HepG2 (cell line): ENCODE results near the gene SEC14L1.

Experiments used
- EZH2 ChIP-seq: conservative IDR thresholded peaks from 2 replicates; pipeline ENCODE4 v1.6.1; 2012; ENCODE audit warnings: mild to moderate bottlenecking, low read depth, low read length, moderate library complexity
- POLR2AphosphoS5 ChIP-seq: IDR thresholded peaks from 2 replicates; pipeline ENCODE4 v1.6.1; 2012; ENCODE audit warnings: low read depth, low read length
- RAD51 ChIP-seq: fragments of 450-650 bp; IDR thresholded peaks from 2 replicates; pipeline ENCODE4 v1.6.1; 2016; ENCODE audit warnings: borderline replicate concordance
- ZFP37 ChIP-seq: sonication (generic); formaldehyde crosslinking; IDR thresholded peaks from 2 replicates; pipeline ENCODE4 v1.4.0; 2020; ENCODE audit warnings: missing genetic modification reagents, borderline replicate concordance
- TF ChIP-seq, protein P1 (sequence below): fragments of 450-650 bp; IDR thresholded peaks from 2 replicates; pipeline ENCODE4 v1.6.1; 2016
- TF ChIP-seq, protein P2 (sequence below): sonication (generic); formaldehyde crosslinking; IDR thresholded peaks from 2 replicates; pipeline ENCODE4 v1.4.0; 2020; ENCODE audit warnings: missing genetic modification reagents
- TF ChIP-seq, protein P3 (sequence below): sonication (generic); formaldehyde crosslinking; IDR thresholded peaks from 2 replicates; pipeline ENCODE4 v1.4.0; 2020; ENCODE audit warnings: low read depth, mild to moderate bottlenecking, missing genetic modification reagents
- TF ChIP-seq, protein P4 (sequence below): sonication (generic); formaldehyde crosslinking; IDR thresholded peaks from 2 replicates; pipeline ENCODE4 v1.5.0; 2020; ENCODE audit warnings: mild to moderate bottlenecking, missing genetic modification reagents, moderate library complexity
- TF ChIP-seq, protein P5 (sequence below): sonication (generic); formaldehyde crosslinking; conservative IDR thresholded peaks from 2 replicates; pipeline ENCODE4 v1.4.0; 2020; ENCODE audit warnings: missing genetic modification reagents

DNA sequence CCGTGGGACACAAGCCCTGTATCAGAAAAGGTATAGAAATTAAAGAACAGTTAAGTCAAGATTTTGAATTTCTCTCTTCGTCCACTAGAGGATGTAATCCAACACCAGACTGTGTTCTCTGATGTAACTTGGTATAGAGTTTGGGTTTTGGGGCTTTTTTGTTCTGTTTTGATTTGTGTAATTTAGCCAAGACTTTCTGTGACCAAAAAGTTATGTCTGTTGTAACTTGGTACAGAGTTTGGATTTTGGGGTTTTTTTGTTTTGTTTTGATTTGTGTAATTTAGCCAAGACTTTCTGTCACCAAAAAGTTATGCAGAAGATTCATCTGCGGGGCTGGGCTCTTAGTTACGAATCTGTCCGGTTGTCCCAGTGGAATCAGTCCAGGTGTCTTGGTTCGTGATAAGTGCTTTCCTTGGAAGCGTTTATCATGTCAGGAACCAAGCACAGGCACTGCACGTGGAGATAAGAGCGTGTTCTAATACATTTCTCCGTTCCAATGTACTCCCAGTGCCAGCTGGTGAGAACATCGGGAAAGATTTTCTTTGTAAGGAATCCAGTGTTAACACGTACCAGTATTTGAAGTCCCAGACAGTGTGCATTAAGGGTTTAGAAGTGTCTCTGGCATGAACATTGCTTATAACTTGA lies 44.1 kb upstream of the SEC14L1 start:
- TF ChIP-seq, protein P1, sequence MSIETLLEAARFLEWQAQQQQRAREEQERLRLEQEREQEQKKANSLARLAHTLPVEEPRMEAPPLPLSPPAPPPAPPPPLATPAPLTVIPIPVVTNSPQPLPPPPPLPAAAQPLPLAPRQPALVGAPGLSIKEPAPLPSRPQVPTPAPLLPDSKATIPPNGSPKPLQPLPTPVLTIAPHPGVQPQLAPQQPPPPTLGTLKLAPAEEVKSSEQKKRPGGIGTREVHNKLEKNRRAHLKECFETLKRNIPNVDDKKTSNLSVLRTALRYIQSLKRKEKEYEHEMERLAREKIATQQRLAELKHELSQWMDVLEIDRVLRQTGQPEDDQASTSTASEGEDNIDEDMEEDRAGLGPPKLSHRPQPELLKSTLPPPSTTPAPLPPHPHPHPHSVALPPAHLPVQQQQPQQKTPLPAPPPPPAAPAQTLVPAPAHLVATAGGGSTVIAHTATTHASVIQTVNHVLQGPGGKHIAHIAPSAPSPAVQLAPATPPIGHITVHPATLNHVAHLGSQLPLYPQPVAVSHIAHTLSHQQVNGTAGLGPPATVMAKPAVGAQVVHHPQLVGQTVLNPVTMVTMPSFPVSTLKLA: no peak
- TF ChIP-seq, protein P2, sequence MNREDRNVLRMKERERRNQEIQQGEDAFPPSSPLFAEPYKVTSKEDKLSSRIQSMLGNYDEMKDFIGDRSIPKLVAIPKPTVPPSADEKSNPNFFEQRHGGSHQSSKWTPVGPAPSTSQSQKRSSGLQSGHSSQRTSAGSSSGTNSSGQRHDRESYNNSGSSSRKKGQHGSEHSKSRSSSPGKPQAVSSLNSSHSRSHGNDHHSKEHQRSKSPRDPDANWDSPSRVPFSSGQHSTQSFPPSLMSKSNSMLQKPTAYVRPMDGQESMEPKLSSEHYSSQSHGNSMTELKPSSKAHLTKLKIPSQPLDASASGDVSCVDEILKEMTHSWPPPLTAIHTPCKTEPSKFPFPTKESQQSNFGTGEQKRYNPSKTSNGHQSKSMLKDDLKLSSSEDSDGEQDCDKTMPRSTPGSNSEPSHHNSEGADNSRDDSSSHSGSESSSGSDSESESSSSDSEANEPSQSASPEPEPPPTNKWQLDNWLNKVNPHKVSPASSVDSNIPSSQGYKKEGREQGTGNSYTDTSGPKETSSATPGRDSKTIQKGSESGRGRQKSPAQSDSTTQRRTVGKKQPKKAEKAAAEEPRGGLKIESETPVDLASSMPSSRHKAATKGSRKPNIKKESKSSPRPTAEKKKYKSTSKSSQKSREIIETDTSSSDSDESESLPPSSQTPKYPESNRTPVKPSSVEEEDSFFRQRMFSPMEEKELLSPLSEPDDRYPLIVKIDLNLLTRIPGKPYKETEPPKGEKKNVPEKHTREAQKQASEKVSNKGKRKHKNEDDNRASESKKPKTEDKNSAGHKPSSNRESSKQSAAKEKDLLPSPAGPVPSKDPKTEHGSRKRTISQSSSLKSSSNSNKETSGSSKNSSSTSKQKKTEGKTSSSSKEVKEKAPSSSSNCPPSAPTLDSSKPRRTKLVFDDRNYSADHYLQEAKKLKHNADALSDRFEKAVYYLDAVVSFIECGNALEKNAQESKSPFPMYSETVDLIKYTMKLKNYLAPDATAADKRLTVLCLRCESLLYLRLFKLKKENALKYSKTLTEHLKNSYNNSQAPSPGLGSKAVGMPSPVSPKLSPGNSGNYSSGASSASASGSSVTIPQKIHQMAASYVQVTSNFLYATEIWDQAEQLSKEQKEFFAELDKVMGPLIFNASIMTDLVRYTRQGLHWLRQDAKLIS (CRISPR knock-in tag): no peak
- TF ChIP-seq ZFP37 (no peak), POLR2AphosphoS5 (no peak), RAD51 (no peak), EZH2 (no peak)
- TF ChIP-seq, protein P3, sequence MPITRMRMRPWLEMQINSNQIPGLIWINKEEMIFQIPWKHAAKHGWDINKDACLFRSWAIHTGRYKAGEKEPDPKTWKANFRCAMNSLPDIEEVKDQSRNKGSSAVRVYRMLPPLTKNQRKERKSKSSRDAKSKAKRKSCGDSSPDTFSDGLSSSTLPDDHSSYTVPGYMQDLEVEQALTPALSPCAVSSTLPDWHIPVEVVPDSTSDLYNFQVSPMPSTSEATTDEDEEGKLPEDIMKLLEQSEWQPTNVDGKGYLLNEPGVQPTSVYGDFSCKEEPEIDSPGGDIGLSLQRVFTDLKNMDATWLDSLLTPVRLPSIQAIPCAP (CRISPR knock-in tag): no peak
- TF ChIP-seq, protein P4, sequence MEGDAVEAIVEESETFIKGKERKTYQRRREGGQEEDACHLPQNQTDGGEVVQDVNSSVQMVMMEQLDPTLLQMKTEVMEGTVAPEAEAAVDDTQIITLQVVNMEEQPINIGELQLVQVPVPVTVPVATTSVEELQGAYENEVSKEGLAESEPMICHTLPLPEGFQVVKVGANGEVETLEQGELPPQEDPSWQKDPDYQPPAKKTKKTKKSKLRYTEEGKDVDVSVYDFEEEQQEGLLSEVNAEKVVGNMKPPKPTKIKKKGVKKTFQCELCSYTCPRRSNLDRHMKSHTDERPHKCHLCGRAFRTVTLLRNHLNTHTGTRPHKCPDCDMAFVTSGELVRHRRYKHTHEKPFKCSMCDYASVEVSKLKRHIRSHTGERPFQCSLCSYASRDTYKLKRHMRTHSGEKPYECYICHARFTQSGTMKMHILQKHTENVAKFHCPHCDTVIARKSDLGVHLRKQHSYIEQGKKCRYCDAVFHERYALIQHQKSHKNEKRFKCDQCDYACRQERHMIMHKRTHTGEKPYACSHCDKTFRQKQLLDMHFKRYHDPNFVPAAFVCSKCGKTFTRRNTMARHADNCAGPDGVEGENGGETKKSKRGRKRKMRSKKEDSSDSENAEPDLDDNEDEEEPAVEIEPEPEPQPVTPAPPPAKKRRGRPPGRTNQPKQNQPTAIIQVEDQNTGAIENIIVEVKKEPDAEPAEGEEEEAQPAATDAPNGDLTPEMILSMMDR: peak; percentile 67
- TF ChIP-seq, protein P5, sequence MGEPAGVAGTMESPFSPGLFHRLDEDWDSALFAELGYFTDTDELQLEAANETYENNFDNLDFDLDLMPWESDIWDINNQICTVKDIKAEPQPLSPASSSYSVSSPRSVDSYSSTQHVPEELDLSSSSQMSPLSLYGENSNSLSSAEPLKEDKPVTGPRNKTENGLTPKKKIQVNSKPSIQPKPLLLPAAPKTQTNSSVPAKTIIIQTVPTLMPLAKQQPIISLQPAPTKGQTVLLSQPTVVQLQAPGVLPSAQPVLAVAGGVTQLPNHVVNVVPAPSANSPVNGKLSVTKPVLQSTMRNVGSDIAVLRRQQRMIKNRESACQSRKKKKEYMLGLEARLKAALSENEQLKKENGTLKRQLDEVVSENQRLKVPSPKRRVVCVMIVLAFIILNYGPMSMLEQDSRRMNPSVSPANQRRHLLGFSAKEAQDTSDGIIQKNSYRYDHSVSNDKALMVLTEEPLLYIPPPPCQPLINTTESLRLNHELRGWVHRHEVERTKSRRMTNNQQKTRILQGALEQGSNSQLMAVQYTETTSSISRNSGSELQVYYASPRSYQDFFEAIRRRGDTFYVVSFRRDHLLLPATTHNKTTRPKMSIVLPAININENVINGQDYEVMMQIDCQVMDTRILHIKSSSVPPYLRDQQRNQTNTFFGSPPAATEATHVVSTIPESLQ (CRISPR knock-in tag): no peak
